Gastroesophageal sphincter (tissue), 3 donors: ENCODE measurements around the gene THADA.

Source experiments
- POLR2A ChIP-seq, 2 donors: fragments of 450-650 bp; IDR thresholded peaks; one replicate each; pipeline ENCODE4 v1.6.1; 2017; ENCODE audit warnings: antibody characterized with exemption in 2 of 2, mild to moderate bottlenecking in 2 of 2, moderate library complexity in 1 of 2
- TF ChIP-seq, protein P1 (sequence below), 4 experiments: fragments of 200-600 bp in 2 of 4; fragments of 450-650 bp in 2 of 4; sonication (generic) in 1 of 4; IDR thresholded peaks; one replicate each; pipeline ENCODE4 v1.5.1; 2017 to 2019; ENCODE audit warnings: antibody characterized with exemption in 4 of 4, mild to moderate bottlenecking in 2 of 4, moderate library complexity in 2 of 4

DNA sequence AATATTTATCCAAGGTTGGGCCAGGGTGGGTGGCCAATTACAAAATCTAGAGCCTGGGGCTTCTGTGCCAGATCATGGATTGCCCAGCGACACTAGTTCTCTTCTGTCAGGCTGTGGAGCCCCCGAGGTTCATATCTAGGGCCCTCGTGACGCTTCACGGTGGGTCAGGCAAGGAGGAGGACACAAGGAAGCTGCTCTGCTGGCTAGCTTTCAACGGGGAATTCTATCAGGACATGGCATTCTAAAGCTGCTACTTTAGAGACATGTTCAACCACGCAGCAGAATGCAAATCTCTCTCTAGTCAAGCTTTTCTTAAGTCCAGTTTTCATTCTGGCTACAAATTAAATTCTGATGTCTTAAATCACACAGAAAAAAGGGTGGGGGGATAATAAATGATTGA, 180.2 kb downstream of the THADA start:
- no peak for TF ChIP-seq POLR2A (IDR thresholded peaks at IDR 0.05)
- TF ChIP-seq, protein P1, sequence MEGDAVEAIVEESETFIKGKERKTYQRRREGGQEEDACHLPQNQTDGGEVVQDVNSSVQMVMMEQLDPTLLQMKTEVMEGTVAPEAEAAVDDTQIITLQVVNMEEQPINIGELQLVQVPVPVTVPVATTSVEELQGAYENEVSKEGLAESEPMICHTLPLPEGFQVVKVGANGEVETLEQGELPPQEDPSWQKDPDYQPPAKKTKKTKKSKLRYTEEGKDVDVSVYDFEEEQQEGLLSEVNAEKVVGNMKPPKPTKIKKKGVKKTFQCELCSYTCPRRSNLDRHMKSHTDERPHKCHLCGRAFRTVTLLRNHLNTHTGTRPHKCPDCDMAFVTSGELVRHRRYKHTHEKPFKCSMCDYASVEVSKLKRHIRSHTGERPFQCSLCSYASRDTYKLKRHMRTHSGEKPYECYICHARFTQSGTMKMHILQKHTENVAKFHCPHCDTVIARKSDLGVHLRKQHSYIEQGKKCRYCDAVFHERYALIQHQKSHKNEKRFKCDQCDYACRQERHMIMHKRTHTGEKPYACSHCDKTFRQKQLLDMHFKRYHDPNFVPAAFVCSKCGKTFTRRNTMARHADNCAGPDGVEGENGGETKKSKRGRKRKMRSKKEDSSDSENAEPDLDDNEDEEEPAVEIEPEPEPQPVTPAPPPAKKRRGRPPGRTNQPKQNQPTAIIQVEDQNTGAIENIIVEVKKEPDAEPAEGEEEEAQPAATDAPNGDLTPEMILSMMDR (IDR thresholded peaks at IDR 0.05), result no peak
